ENCODE data around the gene TOMM20. TPM values are rescaled to one million over a fixed set of nuclear protein-coding genes. Genes with fewer than 3 reads are reported as not detected.

Gene TOMM20
- total RNA-seq, 1 experiment from 2014 or later: 197 TPM

- no peaks in the 10 kb centered on the region for H3K4me1 ChIP-seq (ENCODE audit: insufficient read depth, low read length)
- no peak overlapping the region for H2BK5ac ChIP-seq (ENCODE audit: insufficient read length, low read length)
- H2BK120ac ChIP-seq (ENCODE audit: low read depth, low read length, poor library complexity, severe bottlenecking): no peak overlapping the region
- H2AK5ac ChIP-seq (ENCODE audit: insufficient read length, low read length): no peak overlapping the region
- H3K79me1 ChIP-seq (ENCODE audit: insufficient read depth, low read depth, low read length, poor library complexity, severe bottlenecking): no peaks in the 10 kb centered on the region
- no peak overlapping the region for H2AFZ ChIP-seq (ENCODE audit: low read length)
- DNase-seq: no peak
- no peak overlapping the region for H3K23ac ChIP-seq (ENCODE audit: insufficient read length, low read depth, low read length)
- H3K27ac ChIP-seq (ENCODE audit: insufficient read length, low read depth, low read length): no peak overlapping the region
- no peaks in the 10 kb centered on the region for H3K27me3 Mint-ChIP-seq (ENCODE audit: low read depth)
- no peak overlapping the region for H2BK20ac ChIP-seq (ENCODE audit: low read depth, low read length, poor library complexity, severe bottlenecking)
- no peak overlapping the region for H4K5ac ChIP-seq (ENCODE audit: insufficient read length, low read depth, low read length)
- H3K4ac ChIP-seq (ENCODE audit: low read depth, low read length): no peak overlapping the region
- peaks cover 6 to 9% of the 10 kb centered on the region in 2 experiments for H3K4me1 Mint-ChIP-seq
- TF ChIP-seq CTCF (conservative IDR thresholded peaks at IDR 0.05): no peak
- H3K9me3 Mint-ChIP-seq: no peaks in the 10 kb centered on the region
- no peak overlapping the region for H2BK12ac ChIP-seq (ENCODE audit: insufficient read length, low read depth, low read length)
- H3K56ac ChIP-seq (ENCODE audit: insufficient read length, low read depth, low read length): no peak overlapping the region
- no peak overlapping the region for H3K9ac ChIP-seq (ENCODE audit: extremely low read depth, insufficient read length, low read length)
- no peak overlapping the region for H3K18ac ChIP-seq (ENCODE audit: insufficient read length, low read depth, low read length)
- H2BK15ac ChIP-seq (ENCODE audit: low read depth, low read length): no peak overlapping the region
- H4K20me1 ChIP-seq (ENCODE audit: control insufficient read depth, insufficient read depth, insufficient read length): no peaks in the 10 kb centered on the region
- no peaks in the 10 kb centered on the region for H3K9me3 ChIP-seq (ENCODE audit: control insufficient read depth, low read depth, low read length)
- no peak overlapping the region for H3T11ph ChIP-seq (ENCODE audit: low read length)
- H4K8ac ChIP-seq (replicated peaks; ENCODE audit: insufficient read length, low read depth, low read length): no peak overlapping the region
- H3K4me2 ChIP-seq (ENCODE audit: insufficient read depth, insufficient read length, low read length): no peak overlapping the region
- no peaks in the 10 kb centered on the region for H3K23me2 ChIP-seq (ENCODE audit: insufficient read length, low read depth, low read length, poor library complexity, severe bottlenecking)
- peak overlapping the region; percentile 18 to 40 (median 30); a peak in 2 of 7 replicates for H3K27ac Mint-ChIP-seq
- no peaks in the 10 kb centered on the region for H3K27me3 ChIP-seq (ENCODE audit: insufficient read depth, low read length)
- H3K14ac ChIP-seq (ENCODE audit: insufficient read depth, low read length): no peak overlapping the region
- H3K79me2 ChIP-seq (ENCODE audit: insufficient read depth, low read length): no peaks in the 10 kb centered on the region
- no peaks in the 10 kb centered on the region for H3K36me3 Mint-ChIP-seq (ENCODE audit: insufficient read depth in 1 of 3, low read depth in 3 of 3)
- no CpG with 5 or more reads among the region's 14 CpGs for WGBS (ENCODE audit: extremely low coverage, insufficient read length, low lambda C conversion rate)
- no peak overlapping the region for H4K91ac ChIP-seq (ENCODE audit: insufficient read length, low read depth, low read length)
- H3K4me3 Mint-ChIP-seq: no peak overlapping the region
These were observed 54.1 kb downstream of the TOMM20 start for GRCh38 chr1:235074523-235075047.

All from H9 (cell line).